Osteoblast (primary cell): ENCODE results near the gene CUL4A. TPM values are rescaled to one million over a fixed set of nuclear protein-coding genes. Genes with fewer than 3 reads are reported as not detected.

Experiments
- DNase-seq: peaks from one replicate; pipeline ENCODE4 v3.0.0; 2011; ENCODE audit warnings: low spot score, mixed read lengths; ENCODE audit not compliant: insufficient read length; ENCODE audit errors: missing footprints
- H2AFZ ChIP-seq: 2 replicates; pipeline ENCODE4 v1.6.0; 2011; ENCODE audit warnings: mild to moderate bottlenecking, low read length
- H3K27ac ChIP-seq: 2 replicates; pipeline ENCODE4 v1.5.1; 2011; ENCODE audit warnings: mild to moderate bottlenecking, low read depth, low read length, moderate library complexity
- H3K27me3 ChIP-seq: 2 replicates; pipeline ENCODE4 v1.6.0; 2012; ENCODE audit warnings: mild to moderate bottlenecking, control low read depth, inconsistent platforms, low read length, moderate library complexity; ENCODE audit not compliant: insufficient read depth
- H3K36me3 ChIP-seq: 2 replicates; pipeline ENCODE4 v1.5.1; 2011; ENCODE audit warnings: mild to moderate bottlenecking, low read length, control low read depth, moderate library complexity; ENCODE audit not compliant: insufficient read depth
- H3K4me1 ChIP-seq: 2 replicates; pipeline ENCODE4 v1.5.1; 2011; ENCODE audit warnings: mild to moderate bottlenecking, low read length, control low read depth, moderate library complexity; ENCODE audit not compliant: insufficient read depth
- H3K4me2 ChIP-seq: 2 replicates; pipeline ENCODE4 v1.6.0; 2011; ENCODE audit warnings: mild to moderate bottlenecking, low read length; ENCODE audit not compliant: insufficient read depth
- H3K4me3 ChIP-seq: fragments of 200-600 bp; sonication (generic); 3 replicates; pipeline ENCODE4 v1.5.1; 2012; ENCODE audit warnings: mild to moderate bottlenecking, low read length, inconsistent platforms; ENCODE audit not compliant: insufficient read depth
- H3K79me2 ChIP-seq: 2 replicates; pipeline ENCODE4 v1.6.0; 2012; ENCODE audit warnings: mild to moderate bottlenecking, low read length, control low read depth, inconsistent platforms; ENCODE audit not compliant: insufficient read depth
- H3K9me3 ChIP-seq: 2 replicates; pipeline ENCODE4 v1.5.1; 2011; ENCODE audit warnings: low read depth, low read length, control low read depth
- H4K20me1 ChIP-seq: 2 replicates; pipeline ENCODE4 v1.6.0; 2012; ENCODE audit warnings: mild to moderate bottlenecking, low read length, control low read depth; ENCODE audit not compliant: insufficient read depth
- CTCF ChIP-seq: IDR thresholded peaks from 2 replicates; pipeline ENCODE4 v1.5.1; 2011; ENCODE audit warnings: mild to moderate bottlenecking, low read depth, low read length, moderate library complexity; ENCODE audit errors: extremely low read depth
- total RNA-seq: library from RNA; depleted of rRNA; stranded (reverse); fragments of >200 nt; gene quantifications from 2 replicates; pipeline ENCODE4 v1.2.3, GENCODE V29; 2012

Gene CUL4A
- total RNA-seq, 1 donor: 128 TPM

GRCh38 chr13:113288880-113289279 lies 79.5 kb downstream of the CUL4A start:
- Histone ChIP-seq H3K4me2 (no peak overlapping the region), H3K9me3 (no peaks in the 10 kb centered on the region), H3K79me2 (no peaks in the 10 kb centered on the region), H4K20me1 (no peaks in the 10 kb centered on the region), H3K27ac (no peak overlapping the region), H3K36me3 (no peaks in the 10 kb centered on the region), H3K27me3 (peaks cover 18% of the 10 kb centered on the region), H2AFZ (no peak overlapping the region), H3K4me3 (no peak overlapping the region), H3K4me1 (peaks cover 8% of the 10 kb centered on the region)
- no peak for TF ChIP-seq CTCF
- DNase-seq: peak; percentile 17

GRCh38 chr13:113291129-113291528 lies 81.7 kb downstream of the CUL4A start:
- peak; percentile 53 for DNase-seq
- no peaks in the 10 kb centered on the region for H3K9me3 ChIP-seq
- H3K4me3 ChIP-seq: no peak overlapping the region
- H3K4me2 ChIP-seq: no peak overlapping the region
- H3K36me3 ChIP-seq: no peaks in the 10 kb centered on the region
- H2AFZ ChIP-seq: no peak overlapping the region
- peaks cover 8% of the 10 kb centered on the region for H3K4me1 ChIP-seq
- H3K79me2 ChIP-seq: no peaks in the 10 kb centered on the region
- H4K20me1 ChIP-seq: no peaks in the 10 kb centered on the region
- H3K27me3 ChIP-seq: peaks cover 18% of the 10 kb centered on the region
- TF ChIP-seq CTCF: no peak
- H3K27ac ChIP-seq: no peak overlapping the region

GRCh38 chr13:113292021-113292862 lies 82.8 kb downstream of the CUL4A start:
- H3K27ac ChIP-seq: no peak overlapping the region
- no peaks in the 10 kb centered on the region for H4K20me1 ChIP-seq
- H3K9me3 ChIP-seq: no peaks in the 10 kb centered on the region
- TF ChIP-seq CTCF: no peak
- H3K79me2 ChIP-seq: peaks cover 7% of the 10 kb centered on the region
- no peaks in the 10 kb centered on the region for H3K36me3 ChIP-seq
- H3K4me3 ChIP-seq: peak overlapping the region; percentile 60
- DNase-seq: peak; percentile 92
- peak overlapping the region; percentile 82 for H2AFZ ChIP-seq
- H3K27me3 ChIP-seq: peaks cover 18% of the 10 kb centered on the region
- peak overlapping the region; percentile 76 for H3K4me2 ChIP-seq
- H3K4me1 ChIP-seq: peaks cover 13% of the 10 kb centered on the region

- no peak overlapping the region for H3K27ac ChIP-seq
- no peak overlapping the region for H3K4me2 ChIP-seq
- H2AFZ ChIP-seq: no peak overlapping the region
- H3K79me2 ChIP-seq: peaks cover 21% of the 10 kb centered on the region
- no peaks in the 10 kb centered on the region for H3K36me3 ChIP-seq
- H3K4me1 ChIP-seq: peaks cover 22% of the 10 kb centered on the region
- peak; percentile 14 for DNase-seq
- TF ChIP-seq CTCF: no peak
- peaks cover 7% of the 10 kb centered on the region for H4K20me1 ChIP-seq
- no peak overlapping the region for H3K4me3 ChIP-seq
- no peaks in the 10 kb centered on the region for H3K9me3 ChIP-seq
- peaks cover 18% of the 10 kb centered on the region for H3K27me3 ChIP-seq
Measured at GRCh38 chr13:113293686-113294085, 84.3 kb downstream of the CUL4A start.
